ENCODE measurements around the gene TRAPPC3.

DNA sequence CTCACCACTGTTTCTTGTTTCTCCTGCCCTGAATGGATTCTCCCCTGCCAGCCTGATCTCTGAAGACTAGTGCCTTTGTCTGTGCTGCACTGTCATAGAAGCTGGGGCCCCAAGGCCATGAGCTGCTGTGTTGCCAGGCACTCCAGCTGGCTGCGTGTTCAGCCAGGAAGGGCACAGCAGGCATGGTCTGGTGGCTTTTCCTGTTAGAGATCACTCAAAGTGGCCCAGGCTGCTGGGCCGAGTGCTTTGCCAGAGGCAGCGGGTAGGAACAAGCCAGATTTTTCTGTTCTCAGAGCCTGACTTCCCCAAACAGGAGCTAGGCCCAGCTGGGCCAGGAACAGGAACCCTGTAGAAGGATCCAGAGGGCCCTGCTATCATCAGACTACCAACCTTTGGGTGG is 55.4 kb downstream of the TRAPPC3 start:
- TF ChIP-seq CTCF (IDR thresholded peaks at IDR 0.05) = no peak
- TF ChIP-seq EZH2 (IDR thresholded peaks at IDR 0.05; ENCODE audit: borderline replicate concordance, insufficient read depth, low read depth, low read length, poor library complexity, severe bottlenecking) = no peak
